ENCODE data around the gene ZP3.
"Not testable (repeated sequence)": the region's sequence is repeated elsewhere in the genome, so short reads cannot be mapped to it uniquely, and the experiment has no call there.

ZP3 gene

GRCh38 chr7:76485822-76486610, 61.3 kb downstream of the ZP3 start:
- DNase-seq (ENCODE audit: low read depth), result not testable (repeated sequence)

GRCh38 chr7:76486618-76487017, 61.9 kb downstream of the ZP3 start:
- DNase-seq (ENCODE audit: low read depth), result not testable (repeated sequence)

- not testable (repeated sequence) for DNase-seq (ENCODE audit: low read depth)
Observed at GRCh38 chr7:76487969-76488368, 63.2 kb downstream of the ZP3 start.
